IPS-18c (cell line): ENCODE measurements around the gene CACNG6.

ENCODE experiments used
- H3K4me3 ChIP-seq: 2 replicates; pipeline ENCODE4 v1.7.0; 2013; ENCODE audit warnings: low read depth, mild to moderate bottlenecking, low read length, moderate library complexity; ENCODE audit not compliant: insufficient read depth
- H3K9me3 ChIP-seq: one replicate; pipeline ENCODE4 v1.6.1; 2013; ENCODE audit warnings: mild to moderate bottlenecking, low read length, moderate library complexity; ENCODE audit not compliant: control insufficient read depth, insufficient read depth

CACNG6 gene

GRCh38 chr19:53988981-53989380 lies 2.5 kb upstream of the CACNG6 start:
- H3K9me3 ChIP-seq = no peaks in the 10 kb centered on the region
- no peak overlapping the region for H3K4me3 ChIP-seq

DNA sequence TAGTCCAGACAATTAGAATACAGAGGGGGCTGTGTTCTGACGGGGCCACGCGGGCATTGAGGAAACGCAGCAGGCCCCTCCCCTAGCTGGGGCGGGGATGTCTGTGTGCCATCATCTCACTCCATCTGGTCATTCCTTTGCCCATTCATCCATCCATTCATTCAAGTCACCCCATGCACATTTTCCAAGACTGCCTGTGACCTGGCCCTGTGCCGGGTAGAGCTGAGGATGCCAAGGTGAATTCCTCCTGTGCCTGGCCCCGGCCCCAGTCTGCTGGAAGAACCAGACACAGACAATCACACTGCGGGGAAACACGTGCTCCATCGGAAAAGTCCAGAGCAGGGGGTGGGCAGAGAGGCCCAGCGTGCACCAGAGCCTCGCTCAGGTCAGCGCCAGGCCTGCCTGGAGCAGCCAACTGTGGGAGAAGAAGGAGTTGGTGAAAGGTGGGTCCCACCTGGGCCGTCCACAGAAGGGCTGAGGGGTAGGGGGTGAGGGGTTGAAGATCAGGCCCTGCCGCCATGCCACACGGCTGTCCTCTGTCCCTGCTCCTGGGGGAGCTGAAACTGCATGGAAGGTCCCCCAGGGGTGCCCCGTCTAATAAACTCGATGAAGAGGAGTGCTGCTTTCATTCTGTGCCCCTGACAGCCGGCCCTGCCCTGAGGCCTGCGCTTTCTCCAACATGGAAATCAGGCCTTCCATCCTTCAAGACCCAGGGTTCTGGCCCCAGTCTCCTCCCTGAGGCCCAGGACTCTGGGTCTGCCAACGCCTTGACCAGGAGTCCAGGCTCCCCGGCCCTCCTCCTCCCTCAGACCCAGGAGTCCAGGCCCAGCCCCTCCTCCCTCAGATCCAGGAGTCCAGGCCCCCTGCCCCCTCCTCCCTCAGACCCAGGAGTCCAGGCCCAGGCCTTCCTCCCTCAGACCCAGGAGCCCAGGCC lies 1.6 kb upstream of the CACNG6 start:
- no peak overlapping the region for H3K4me3 ChIP-seq
- no peaks in the 10 kb centered on the region for H3K9me3 ChIP-seq

DNA sequence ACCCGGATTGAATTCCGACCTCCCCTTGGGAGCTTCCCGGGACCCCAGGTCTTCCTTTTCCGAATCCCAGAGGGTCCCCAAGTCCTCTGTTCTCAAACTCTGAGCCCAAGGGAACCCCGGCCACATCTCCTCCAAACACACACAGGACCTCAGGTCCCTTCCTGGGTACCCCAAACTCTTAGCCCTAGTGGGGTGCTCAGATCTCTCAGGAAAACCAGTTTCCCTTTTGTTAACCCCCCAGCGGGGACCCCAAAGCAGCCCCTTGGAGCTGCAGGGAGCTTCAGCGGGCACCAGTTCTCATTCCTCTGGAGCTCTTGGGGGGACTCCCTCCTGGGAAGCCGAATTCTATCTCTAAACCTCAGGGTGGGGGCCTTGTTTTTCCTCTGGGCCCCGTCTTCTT lies 774 bp downstream of the CACNG6 start:
- H3K4me3 ChIP-seq = no peak overlapping the region; the same call in 1 of the 2 replicates
- H3K9me3 ChIP-seq = no peaks in the 10 kb centered on the region

- Histone ChIP-seq H3K9me3 (no peaks in the 10 kb centered on the region), H3K4me3 (no peak overlapping the region)
These were observed 1.4 kb downstream of the CACNG6 start for GRCh38 chr19:53992815-53993214.

- no peak overlapping the region for H3K4me3 ChIP-seq
- no peaks in the 10 kb centered on the region for H3K9me3 ChIP-seq
These were observed 2.0 kb downstream of the CACNG6 start for GRCh38 chr19:53993448-53993847.

GRCh38 chr19:53994811-53995210 lies 3.4 kb downstream of the CACNG6 start:
- Histone ChIP-seq H3K9me3 (no peaks in the 10 kb centered on the region), H3K4me3 (no peak overlapping the region)

GRCh38 chr19:53998223-53998622 lies 6.8 kb downstream of the CACNG6 start:
- H3K9me3 ChIP-seq = no peaks in the 10 kb centered on the region
- H3K4me3 ChIP-seq = no peak overlapping the region

GRCh38 chr19:53999694-54000093 lies 8.3 kb downstream of the CACNG6 start:
- no peak overlapping the region for H3K4me3 ChIP-seq

GRCh38 chr19:54001496-54001895 lies 10.1 kb downstream of the CACNG6 start:
- no peak overlapping the region for H3K4me3 ChIP-seq

More at GRCh38 chr19:53999694-54000093, 8.3 kb downstream of the CACNG6 start:
- no peaks in the 10 kb centered on the region for H3K9me3 ChIP-seq

GRCh38 chr19:54002495-54003315 lies 11.3 kb downstream of the CACNG6 start:
- H3K4me3 ChIP-seq = no peak overlapping the region
- no peaks in the 10 kb centered on the region for H3K9me3 ChIP-seq

More at GRCh38 chr19:54001496-54001895, 10.1 kb downstream of the CACNG6 start:
- no peaks in the 10 kb centered on the region for H3K9me3 ChIP-seq

DNA sequence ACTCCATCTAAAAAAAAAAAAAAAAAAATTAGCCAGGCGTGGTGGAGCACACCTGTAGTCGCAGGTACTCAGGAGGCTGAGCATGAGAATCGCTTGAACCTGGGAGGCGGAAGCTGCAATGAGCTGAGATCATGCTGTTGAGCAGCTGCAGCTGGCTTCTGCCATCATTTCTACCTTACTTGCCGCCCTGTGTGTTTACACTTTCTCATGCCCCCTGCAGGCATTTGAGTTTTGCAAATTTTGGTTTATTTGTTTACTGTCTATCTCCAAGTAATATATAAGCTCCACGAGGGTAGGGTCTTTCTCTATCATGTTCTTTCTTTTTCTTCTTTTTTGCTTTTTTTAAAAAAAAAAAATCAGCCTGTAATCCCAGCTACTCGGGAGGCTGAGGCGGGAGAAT lies 18.0 kb downstream of the CACNG6 start:
- no peak overlapping the region for H3K4me3 ChIP-seq
- no peaks in the 10 kb centered on the region for H3K9me3 ChIP-seq

GRCh38 chr19:54010474-54010873 lies 19.0 kb downstream of the CACNG6 start:
- Histone ChIP-seq H3K4me3 (no peak overlapping the region), H3K9me3 (no peaks in the 10 kb centered on the region)

DNA sequence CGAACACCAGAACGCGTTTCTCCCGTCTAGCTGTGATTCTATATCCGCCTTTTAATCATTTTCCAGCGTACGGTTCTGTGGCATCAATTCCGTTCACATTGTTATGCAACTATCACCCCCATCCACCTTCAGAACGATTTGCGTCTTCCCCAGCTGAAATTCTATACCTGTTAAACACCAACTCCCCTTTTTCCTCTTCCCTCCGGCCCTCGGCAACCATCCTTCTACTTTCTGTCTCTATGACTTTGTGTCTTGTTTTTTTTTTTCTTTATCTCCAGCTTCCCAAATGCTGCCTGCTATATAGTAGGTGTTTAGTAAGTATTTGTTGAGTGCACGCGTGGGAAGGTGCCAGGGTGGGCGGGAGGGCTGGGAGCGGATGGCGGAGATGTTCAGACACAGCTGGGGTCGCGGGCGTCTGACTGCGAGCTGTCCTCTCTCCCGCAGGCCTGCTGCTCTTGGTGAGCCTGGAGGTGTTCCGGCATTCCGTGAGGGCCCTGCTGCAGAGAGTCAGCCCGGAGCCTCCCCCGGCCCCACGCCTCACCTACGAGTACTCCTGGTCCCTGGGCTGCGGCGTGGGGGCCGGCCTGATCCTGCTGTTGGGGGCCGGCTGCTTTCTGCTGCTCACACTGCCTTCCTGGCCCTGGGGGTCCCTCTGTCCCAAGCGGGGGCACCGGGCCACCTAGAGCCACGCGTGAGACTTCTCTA lies 20.2 kb downstream of the CACNG6 start:
- Histone ChIP-seq H3K4me3 (peak overlapping the region; percentile 28; the same call in 1 of the 2 replicates), H3K9me3 (no peaks in the 10 kb centered on the region)

DNA sequence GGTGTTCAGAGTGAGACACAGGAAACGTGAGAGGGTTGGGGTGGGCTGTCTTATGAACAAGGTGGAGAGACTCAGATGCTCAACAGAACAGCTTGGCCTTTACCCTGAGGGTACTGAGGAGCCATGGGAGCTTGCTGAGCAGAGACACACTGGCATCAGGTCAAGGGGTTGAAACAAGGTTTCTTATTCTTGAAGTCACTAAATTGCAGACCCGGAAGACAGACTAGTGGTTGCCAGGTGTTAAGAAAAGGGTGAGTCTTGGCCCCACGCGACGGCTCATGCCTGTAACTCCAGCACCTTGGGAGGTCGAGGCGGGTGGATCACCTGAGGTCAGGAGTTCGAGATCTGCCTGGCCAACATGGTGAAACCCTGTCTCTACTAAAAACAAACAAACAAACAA lies 22.4 kb downstream of the CACNG6 start:
- no peak overlapping the region for H3K4me3 ChIP-seq
- no peaks in the 10 kb centered on the region for H3K9me3 ChIP-seq

DNA sequence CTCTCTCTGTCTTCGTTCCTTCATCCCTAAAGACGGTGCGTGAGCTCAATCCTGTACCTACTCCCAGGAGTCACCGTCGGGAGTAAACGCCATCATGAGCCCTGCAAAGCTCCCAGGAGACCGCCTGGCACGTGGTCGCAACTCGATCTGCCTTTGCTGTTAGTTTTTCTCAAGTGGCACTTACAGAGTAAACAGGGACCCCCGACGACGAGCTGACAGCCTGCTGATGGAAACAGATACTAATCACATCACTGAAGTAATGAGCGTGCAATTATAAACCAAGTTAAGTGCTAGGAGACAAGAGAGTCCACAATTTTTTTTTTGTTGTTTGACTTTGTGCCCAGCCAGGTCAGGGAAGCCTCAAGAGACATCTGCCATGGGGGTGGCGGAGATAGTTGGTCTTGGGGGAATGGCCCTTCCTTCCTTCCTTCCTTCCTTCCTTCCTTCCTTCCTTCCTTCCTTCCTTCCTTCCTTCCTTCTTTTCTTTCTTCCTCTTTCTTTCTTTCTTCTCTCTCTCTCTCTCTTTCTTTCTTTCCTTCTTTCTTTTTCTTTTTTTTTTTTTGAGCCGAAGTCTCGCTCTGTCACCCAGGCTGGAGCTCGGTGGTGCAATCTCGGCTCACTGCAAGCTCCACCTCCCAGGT lies 23.6 kb downstream of the CACNG6 start:
- H3K4me3 ChIP-seq = no peak overlapping the region
- H3K9me3 ChIP-seq = no peaks in the 10 kb centered on the region

DNA sequence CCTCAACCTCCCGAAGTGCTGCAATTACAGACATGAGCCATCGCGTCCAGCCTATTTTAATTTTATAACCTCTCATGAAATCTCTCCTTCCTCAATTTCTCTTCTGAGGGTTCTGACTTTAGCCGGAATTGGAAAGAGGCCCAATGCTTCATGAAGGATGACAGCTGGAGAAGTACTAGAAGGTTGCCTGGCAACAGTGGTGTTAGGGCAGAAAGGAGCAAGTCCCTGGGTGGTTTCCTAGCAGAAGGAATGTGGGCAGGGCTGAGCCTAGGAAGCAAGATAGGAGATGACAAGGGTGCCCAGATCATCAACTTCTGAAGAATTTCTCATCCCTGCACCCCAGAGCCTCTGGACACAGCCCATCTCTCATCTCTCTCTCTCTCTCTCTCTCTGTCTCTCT lies 25.8 kb downstream of the CACNG6 start:
- no peak overlapping the region for H3K4me3 ChIP-seq
- H3K9me3 ChIP-seq = no peaks in the 10 kb centered on the region

- no peak overlapping the region for H3K4me3 ChIP-seq
- H3K9me3 ChIP-seq = no peaks in the 10 kb centered on the region
These were observed 29.9 kb downstream of the CACNG6 start for GRCh38 chr19:54021363-54021762.
